Right lobe of liver (tissue), 4 donors: ENCODE data around the gene PRPF38B.

ENCODE experiments used
- CTCF ChIP-seq, 4 donors: fragments of 200-600 bp in 3 of 4; fragments of 450-650 bp in 1 of 4; IDR thresholded peaks; one replicate each; pipeline versions ENCODE4 v1.5.1 to v1.8.0; 2016 to 2022; ENCODE audit warnings: antibody characterized with exemption in 4 of 4, mild to moderate bottlenecking in 2 of 4
- POLR2A ChIP-seq: fragments of 450-650 bp; IDR thresholded peaks from one replicate; pipeline ENCODE4 v1.6.1; 2017; ENCODE audit warnings: antibody characterized with exemption, mild to moderate bottlenecking
- donor health status: DM: no; HTN: no; CAD: no.
- donor health status: DM: no; HTN: no; CAD: no.
- donor health status: DM: no; HTN: yes; CAD: no.

GRCh38 chr1:108670131-108670773, 21.9 kb upstream of the PRPF38B start:
- TF ChIP-seq CTCF (IDR thresholded peaks at IDR 0.05) (no peak), POLR2A (no peak)
